ENCODE data around the gene MYO1H.

- no peak for TF ChIP-seq ZNF398 (tag by site-specific recombination; IDR thresholded peaks at IDR 0.05)
- TF ChIP-seq RBAK (tag by site-specific recombination; IDR thresholded peaks at IDR 0.05) = no peak
- TF ChIP-seq TSHZ1 (tag by site-specific recombination; IDR thresholded peaks at IDR 0.05; ENCODE audit: borderline replicate concordance) = no peak
- no peak for TF ChIP-seq ZNF600 (tag by site-specific recombination; IDR thresholded peaks at IDR 0.05)
- no peak for TF ChIP-seq CTCF (tag by site-specific recombination; IDR thresholded peaks at IDR 0.05)
- TF ChIP-seq HOXC10 (CRISPR knock-in tag; IDR thresholded peaks at IDR 0.05) = no peak
- TF ChIP-seq ZNF670 (tag by site-specific recombination; IDR thresholded peaks at IDR 0.05; ENCODE audit: low read depth) = no peak
- no peak for TF ChIP-seq ZBTB26 (tag by site-specific recombination; optimal IDR thresholded peaks at IDR 0.05)
Observed at GRCh38 chr12:109378569-109378968, 30.9 kb downstream of the MYO1H start.
